RWPE2 (cell line): ENCODE data around the gene TANC1.

Experiments used
- ATAC-seq: fragments of 200-7000 bp; cut with Tn5 transposase; 3 replicates; pipeline ENCODE4 v1.9.1; 2021; ENCODE audit warnings: low read depth
- DNase-seq: peaks from one replicate; pipeline ENCODE4 v3.0.0-alpha.2; 2020; ENCODE audit warnings: low spot score
- H3K27ac ChIP-seq: fragments of 450-650 bp; 2 replicates; pipeline ENCODE4 v1.5.1; 2017; ENCODE audit warnings: mild to moderate bottlenecking; ENCODE audit not compliant: poor library complexity, severe bottlenecking
- H3K27me3 ChIP-seq: fragments of 250-450 bp; sonication (Bioruptor Pico); 2 replicates; pipeline ENCODE4 v1.5.1; 2021; ENCODE audit warnings: mild to moderate bottlenecking, moderate library complexity; ENCODE audit not compliant: insufficient read depth, poor library complexity, severe bottlenecking
- H3K36me3 ChIP-seq: fragments of 250-450 bp; sonication (Bioruptor Pico); 2 replicates; pipeline ENCODE4 v1.5.1; 2020; ENCODE audit warnings: low read depth, mild to moderate bottlenecking, moderate library complexity
- H3K4me1 ChIP-seq: fragments of 250-450 bp; sonication (Bioruptor Pico); 2 replicates; pipeline ENCODE4 v1.5.1; 2021; ENCODE audit warnings: mild to moderate bottlenecking, moderate library complexity; ENCODE audit not compliant: insufficient read depth, poor library complexity, severe bottlenecking
- H3K4me3 ChIP-seq: fragments of 250-450 bp; sonication (Bioruptor Pico); 2 replicates; pipeline ENCODE4 v1.5.1; 2021; ENCODE audit warnings: mild to moderate bottlenecking, moderate library complexity; ENCODE audit not compliant: severe bottlenecking
- H3K9me3 ChIP-seq: fragments of 250-450 bp; sonication (Bioruptor Pico); 2 replicates; pipeline ENCODE4 v1.5.1; 2021; ENCODE audit warnings: mild to moderate bottlenecking, moderate library complexity; ENCODE audit not compliant: severe bottlenecking
- CTCF ChIP-seq: fragments of 450-650 bp; IDR thresholded peaks from one replicate; pipeline ENCODE4 v1.5.1; 2017; ENCODE audit warnings: mild to moderate bottlenecking, moderate library complexity; ENCODE audit not compliant: poor library complexity, severe bottlenecking

Gene TANC1

GRCh38 chr2:158932131-158932645 lies 36.3 kb upstream of the TANC1 start:
- no peak for TF ChIP-seq CTCF
- H3K9me3 ChIP-seq = no peaks in the 10 kb centered on the region
- H3K27ac ChIP-seq = no peak overlapping the region
- H3K4me3 ChIP-seq = no peak overlapping the region
- DNase-seq = no peak
- H3K36me3 ChIP-seq = no peaks in the 10 kb centered on the region
- H3K4me1 ChIP-seq = peaks cover 6% of the 10 kb centered on the region
- ATAC-seq = no peak
- no peaks in the 10 kb centered on the region for H3K27me3 ChIP-seq

GRCh38 chr2:158934170-158934569 lies 34.3 kb upstream of the TANC1 start:
- ATAC-seq (no peak), DNase-seq (no peak)
- no peak for TF ChIP-seq CTCF
- Histone ChIP-seq H3K4me3 (no peak overlapping the region), H3K36me3 (no peaks in the 10 kb centered on the region), H3K4me1 (peaks cover 8% of the 10 kb centered on the region), H3K27me3 (no peaks in the 10 kb centered on the region), H3K9me3 (no peaks in the 10 kb centered on the region), H3K27ac (no peak overlapping the region)

GRCh38 chr2:158935617-158936016 lies 32.8 kb upstream of the TANC1 start:
- H3K4me3 ChIP-seq = no peak overlapping the region
- H3K4me1 ChIP-seq = peaks cover 8% of the 10 kb centered on the region
- no peak for ATAC-seq

GRCh38 chr2:158936978-158937377 lies 31.5 kb upstream of the TANC1 start:
- no peak for DNase-seq
- H3K27me3 ChIP-seq = no peaks in the 10 kb centered on the region
- no peak for TF ChIP-seq CTCF

More at GRCh38 chr2:158935617-158936016, 32.8 kb upstream of the TANC1 start:
- no peak overlapping the region for H3K27ac ChIP-seq
- H3K27me3 ChIP-seq = no peaks in the 10 kb centered on the region
- no peak for TF ChIP-seq CTCF
- H3K36me3 ChIP-seq = no peaks in the 10 kb centered on the region
- no peak for DNase-seq
- H3K9me3 ChIP-seq = no peaks in the 10 kb centered on the region

GRCh38 chr2:158940356-158940755 lies 28.1 kb upstream of the TANC1 start:
- peaks cover 8% of the 10 kb centered on the region for H3K4me1 ChIP-seq
- ATAC-seq (no peak), DNase-seq (no peak)
- no peak overlapping the region for H3K4me3 ChIP-seq
- no peaks in the 10 kb centered on the region for H3K9me3 ChIP-seq
- H3K27ac ChIP-seq = no peak overlapping the region
- no peaks in the 10 kb centered on the region for H3K36me3 ChIP-seq
- TF ChIP-seq CTCF = no peak
- no peaks in the 10 kb centered on the region for H3K27me3 ChIP-seq

More at GRCh38 chr2:158936978-158937377, 31.5 kb upstream of the TANC1 start:
- peak overlapping the region; percentile 30 for H3K27ac ChIP-seq
- peaks cover 8% of the 10 kb centered on the region for H3K4me1 ChIP-seq
- no peaks in the 10 kb centered on the region for H3K36me3 ChIP-seq
- no peak overlapping the region for H3K4me3 ChIP-seq
- ATAC-seq = peak; percentile 97
- H3K9me3 ChIP-seq = no peaks in the 10 kb centered on the region
